NCI-H1105 treated with DMSO at 0.1 percent for 48 hours (cell line): ENCODE data around the gene ZSCAN10.

Experiments
- DNase-seq: peaks from one replicate; lab custom pipeline; 2025; lab: John Stamatoyannopoulos, UW

ZSCAN10 gene

GRCh38 chr16:3046641-3047386 is 52.3 kb downstream of the ZSCAN10 start:
- no peak for DNase-seq

- no peak for DNase-seq
Measured at GRCh38 chr16:3045758-3046640, 53.1 kb downstream of the ZSCAN10 start, which contains the start of gene MMP25. Gene MMP25 (plus strand): TSS chr16:3046561. CDS start chr16:3046918, 357 bp downstream.

GRCh38 chr16:3044708-3045107 is 54.4 kb downstream of the ZSCAN10 start:
- no peak for DNase-seq

- no peak for DNase-seq
Measured at GRCh38 chr16:3042376-3042775, 56.7 kb downstream of the ZSCAN10 start.

- no peak for DNase-seq
Measured at GRCh38 chr16:3038896-3039295, 60.2 kb downstream of the ZSCAN10 start.
